ENCODE data around the gene RIPK1. TPM values are rescaled to one million over a fixed set of nuclear protein-coding genes. Genes with fewer than 3 reads are reported as not detected.

The RIPK1 gene
- total and polyA plus RNA-seq, 9 of the 15 experiments (the other 6 are each of a cell fraction or from before 2014, with no cell fraction given): 3.8 to 24.9 (median 17.7) TPM

GRCh38 chr6:3076320-3076719, 8.0 kb downstream of the RIPK1 start:
- no TSS peak for BruUV-seq (replicated peaks)
- Histone ChIP-seq H3K4me3 (no peak overlapping the region), H3K9ac (ENCODE audit: insufficient read depth in 1 of 2, low read depth in 2 of 2, low read length in 2 of 2) (no peak overlapping the region), H3K4me1 (replicated peaks in 1 of 2; ENCODE audit: control insufficient read depth in 2 of 2, insufficient read depth in 2 of 2, low read length in 2 of 2) (peaks cover 0 to 1% of the 10 kb centered on the region in 2 experiments; a peak in 2 of 5 replicates), H4K20me1 (replicated peaks; ENCODE audit: control insufficient read depth, insufficient read depth, low read length) (no peaks in the 10 kb centered on the region), H3K9me1 (ENCODE audit: control insufficient read depth, insufficient read depth, low read length) (no peaks in the 10 kb centered on the region), H3K36me3 (ENCODE audit: control insufficient read depth, insufficient read depth, low read length) (peaks cover 69% of the 10 kb centered on the region), H2AFZ (ENCODE audit: low read depth, low read length) (no peak overlapping the region), H3K79me2 (ENCODE audit: control insufficient read depth, insufficient read depth, low read length) (peaks cover 49% of the 10 kb centered on the region), H3K9me3 (replicated peaks; ENCODE audit: control insufficient read depth, insufficient read depth, low read depth, low read length) (no peaks in the 10 kb centered on the region), H3K4me2 (ENCODE audit: insufficient read depth, low read length) (no peak overlapping the region), H3K27me3 (ENCODE audit: control insufficient read depth in 2 of 2, insufficient read depth in 2 of 2, low read length in 2 of 2) (no peaks in the 10 kb centered on the region), H3K27ac (ENCODE audit: extremely low read depth, low read depth, low read length) (no peak overlapping the region)
- 84% methylated on average over 3 of the region's 3 CpGs for WGBS (ENCODE audit: insufficient coverage, low coverage, missing lambda C conversion rate)
- TF ChIP-seq RNF219 (CRISPR knock-in tag; IDR thresholded peaks at IDR 0.05): no peak
- TF ChIP-seq MAX (CRISPR knock-in tag; IDR thresholded peaks at IDR 0.05): no peak
- intact Hi-C loops (cut with micrococcal nuclease): no loop called here
- ATAC-seq (no peak), DNase-seq (ENCODE audit: extremely low read depth in 1 of 4, low spot score in 3 of 4) (no peak), FAIRE-seq (no peak)
- in situ Hi-C loops (cut with MboI): no loop called here
- CTCF ChIA-PET (ENCODE audit: low intra/inter-chr PET ratio): no interaction called here
- POLR2A ChIA-PET: interaction anchor here (0.7 to 1.7 kb wide), 6 partner anchors 8 to 40 kb away, joined by 3 to 4 read pairs (median 4); partner anchors contain the start of gene RIPK1

GRCh38 chr6:3077430-3077829, 9.1 kb downstream of the RIPK1 start:
- Histone ChIP-seq H3K4me1 (replicated peaks in 1 of 2; ENCODE audit: control insufficient read depth in 2 of 2, insufficient read depth in 2 of 2, low read length in 2 of 2) (no peaks in the 10 kb centered on the region), H3K4me3 (no peak overlapping the region), H3K79me2 (ENCODE audit: control insufficient read depth, insufficient read depth, low read length) (peaks cover 39% of the 10 kb centered on the region), H3K9ac (ENCODE audit: insufficient read depth in 1 of 2, low read depth in 2 of 2, low read length in 2 of 2) (no peak overlapping the region; a peak in 1 of 4 replicates), H3K27me3 (ENCODE audit: control insufficient read depth in 2 of 2, insufficient read depth in 2 of 2, low read length in 2 of 2) (no peaks in the 10 kb centered on the region), H2AFZ (ENCODE audit: low read depth, low read length) (no peak overlapping the region), H3K36me3 (ENCODE audit: control insufficient read depth, insufficient read depth, low read length) (peaks cover 70% of the 10 kb centered on the region), H3K9me3 (replicated peaks; ENCODE audit: control insufficient read depth, insufficient read depth, low read depth, low read length) (no peaks in the 10 kb centered on the region), H4K20me1 (replicated peaks; ENCODE audit: control insufficient read depth, insufficient read depth, low read length) (no peaks in the 10 kb centered on the region), H3K9me1 (ENCODE audit: control insufficient read depth, insufficient read depth, low read length) (no peaks in the 10 kb centered on the region), H3K27ac (ENCODE audit: extremely low read depth, low read depth, low read length) (no peak overlapping the region), H3K4me2 (ENCODE audit: insufficient read depth, low read length) (no peak overlapping the region)
- ChIA-PET POLR2A (interaction anchor here (0.8 kb wide), 1 partner anchor 9 kb away, joined by 3 read pairs; the partner anchor contains the start of gene RIPK1), CTCF (ENCODE audit: low intra/inter-chr PET ratio) (no interaction called here)
- intact Hi-C loops (cut with micrococcal nuclease) (no loop called here), in situ Hi-C loops (cut with MboI) (no loop called here)
- FAIRE-seq: no peak
- ATAC-seq: no peak
- WGBS (ENCODE audit: insufficient coverage, low coverage, missing lambda C conversion rate): 92% methylated on average over 9 of the region's 9 CpGs
- TF ChIP-seq ZBTB43 (CRISPR knock-in tag; IDR thresholded peaks at IDR 0.05): no peak
- TF ChIP-seq ZBTB49 (CRISPR knock-in tag; IDR thresholded peaks at IDR 0.05; ENCODE audit: borderline replicate concordance): no peak
- TF ChIP-seq MEF2D (tag; conservative IDR thresholded peaks at IDR 0.05; ENCODE audit: low read depth): no peak
- no peak for TF ChIP-seq ZNF583 (CRISPR knock-in tag; IDR thresholded peaks at IDR 0.05)
- no peak for TF ChIP-seq ZNF699 (CRISPR knock-in tag; IDR thresholded peaks at IDR 0.05; ENCODE audit: insufficient replicate concordance)
- 0 out of 2 replicates have a peak, but pooled peaks have one; percentile 29 for TF ChIP-seq ZNF184 (CRISPR knock-in tag; IDR thresholded peaks at IDR 0.05)
- TF ChIP-seq NUFIP1 (IDR thresholded peaks at IDR 0.05; ENCODE audit: partially characterized antibody): no peak
- BruUV-seq (replicated peaks): no TSS peak
- no peak for DNase-seq (ENCODE audit: extremely low read depth in 1 of 4, low spot score in 3 of 4)
